ENCODE results near the gene RGS6.

Gene RGS6

DNA sequence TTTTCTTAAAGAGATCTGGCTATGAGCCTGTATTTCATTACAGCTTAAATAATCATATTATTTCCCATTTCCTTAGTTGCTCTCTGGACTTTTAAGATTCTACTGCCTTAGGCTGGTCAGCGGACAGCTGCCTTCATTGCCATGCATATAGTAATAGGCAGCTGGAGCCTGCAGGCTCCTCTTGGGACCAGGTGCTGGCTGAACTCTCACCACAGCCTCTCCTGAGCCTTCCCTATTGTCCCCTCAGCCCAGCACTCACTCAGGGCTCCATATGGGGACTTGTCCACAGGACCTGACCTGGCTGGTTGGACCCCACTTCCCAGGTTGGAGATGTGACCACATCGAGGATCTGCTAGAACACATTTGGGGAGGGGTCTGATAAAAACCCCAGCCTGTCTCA lies 556.3 kb downstream of the RGS6 start:
- DNase-seq (ENCODE audit: low read depth in 2 of 2, low spot score in 1 of 2) = no peak

DNA sequence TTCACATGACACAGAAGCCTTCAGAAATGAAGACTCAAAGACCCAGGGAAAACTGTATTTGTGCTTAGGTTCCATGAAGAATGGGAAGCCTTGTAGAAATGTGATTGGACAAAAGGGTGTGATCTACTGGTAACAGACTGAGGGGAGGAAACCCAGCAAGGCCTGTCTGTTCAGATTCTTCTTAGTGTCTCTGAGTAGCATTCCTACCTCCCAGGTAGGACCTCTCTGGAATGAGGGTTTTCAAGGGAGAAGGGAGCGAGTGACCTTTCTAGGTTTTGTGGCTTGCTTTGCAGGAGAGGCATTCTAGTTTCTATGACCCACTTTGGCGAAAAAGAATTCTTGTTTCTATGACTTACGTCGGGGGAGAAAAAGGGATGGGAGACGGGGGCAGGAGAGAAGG lies 560.0 kb downstream of the RGS6 start:
- DNase-seq (ENCODE audit: low read depth in 2 of 2, low spot score in 1 of 2) = no peak

DNA sequence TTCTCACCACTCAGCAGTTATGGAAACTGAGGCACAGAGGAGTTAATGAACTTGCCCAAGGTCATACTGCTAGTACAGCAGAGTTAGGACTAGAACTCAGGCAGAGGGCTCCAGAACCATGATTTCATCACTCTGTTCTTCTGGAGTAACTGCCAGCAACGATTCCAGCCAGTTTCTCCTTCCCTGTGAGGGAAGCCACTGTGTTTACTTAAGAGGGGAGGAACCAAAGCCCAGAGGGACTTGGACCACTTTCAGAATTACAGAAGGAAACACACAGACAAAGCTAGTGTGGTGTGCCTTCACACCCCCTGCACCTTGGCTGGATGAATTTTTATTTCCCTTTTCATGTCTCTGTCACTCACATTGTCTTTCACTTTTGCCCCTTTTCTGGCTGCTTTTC lies 563.4 kb downstream of the RGS6 start:
- DNase-seq (ENCODE audit: low read depth in 2 of 2, low spot score in 1 of 2) = no peak

DNA sequence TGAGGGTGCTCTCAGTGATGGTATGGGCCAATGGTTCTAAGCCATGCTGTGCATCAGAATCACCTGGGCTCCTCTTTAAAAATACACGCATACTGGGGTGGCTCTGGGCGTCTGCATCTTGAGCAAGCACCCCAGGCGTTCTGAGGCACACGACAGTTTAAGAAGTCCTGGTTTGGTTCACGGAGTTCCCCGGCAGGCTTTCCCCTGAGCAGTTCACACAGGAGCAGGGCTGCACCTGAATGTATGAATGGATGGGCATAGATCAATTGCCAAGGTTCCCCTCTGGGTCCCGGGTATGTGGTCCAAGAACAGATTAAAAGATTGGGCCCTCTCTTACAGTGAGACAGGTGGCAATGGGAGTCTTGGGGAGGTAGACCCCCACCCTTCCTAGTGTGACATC lies 566.4 kb downstream of the RGS6 start:
- no peak for DNase-seq (ENCODE audit: low read depth in 2 of 2, low spot score in 1 of 2)

DNA sequence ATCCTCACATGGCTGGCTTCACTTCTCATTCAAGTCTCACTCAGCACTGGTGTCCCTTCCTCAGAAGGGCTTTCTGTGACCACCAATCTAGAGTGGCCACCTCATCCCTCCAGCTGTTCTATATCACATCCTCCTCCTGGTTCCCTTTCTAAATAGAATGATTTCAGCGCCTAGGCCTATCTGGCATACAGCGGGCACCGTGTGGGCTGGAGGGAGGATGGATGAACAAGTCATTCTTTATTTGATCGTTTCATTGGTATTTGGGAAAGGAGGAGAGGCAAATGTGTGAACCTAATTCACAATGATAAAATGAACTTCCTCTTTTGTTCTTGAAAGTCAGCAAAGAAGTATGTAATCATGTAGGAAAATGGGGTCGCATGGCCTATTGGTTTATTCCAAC lies 567.5 kb downstream of the RGS6 start:
- DNase-seq (ENCODE audit: low read depth in 2 of 2, low spot score in 1 of 2) = no peak

DNA sequence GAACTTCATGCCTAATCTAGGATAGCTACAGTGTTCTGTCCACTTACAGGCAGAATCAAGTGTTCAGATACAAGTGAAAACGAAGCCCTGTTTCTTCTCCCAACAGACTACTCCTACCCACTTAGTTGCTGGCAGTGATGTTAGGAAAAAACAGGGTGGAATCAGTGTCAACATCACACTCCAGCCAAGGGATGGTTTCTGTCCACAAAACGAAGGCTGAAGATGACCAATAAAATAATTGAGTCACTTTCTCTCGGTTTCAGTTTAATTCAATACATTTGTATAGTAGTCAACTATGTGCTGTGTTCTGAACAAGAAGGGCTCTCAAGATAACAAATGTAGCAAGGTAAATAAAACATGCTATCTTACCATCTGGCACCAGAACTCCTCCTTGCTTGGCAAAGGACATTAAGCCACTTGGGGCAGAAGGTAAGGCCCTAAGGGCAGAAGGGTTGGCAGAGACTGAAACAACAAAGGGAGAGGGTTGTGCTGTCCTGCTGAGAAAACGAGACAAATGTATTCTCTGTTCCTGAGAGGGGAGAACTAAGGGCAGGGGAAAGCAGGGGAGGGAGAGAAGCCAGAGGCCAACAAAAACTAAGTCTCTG lies 568.1 kb downstream of the RGS6 start:
- DNase-seq (ENCODE audit: low read depth in 2 of 2, low spot score in 1 of 2) = no peak

DNA sequence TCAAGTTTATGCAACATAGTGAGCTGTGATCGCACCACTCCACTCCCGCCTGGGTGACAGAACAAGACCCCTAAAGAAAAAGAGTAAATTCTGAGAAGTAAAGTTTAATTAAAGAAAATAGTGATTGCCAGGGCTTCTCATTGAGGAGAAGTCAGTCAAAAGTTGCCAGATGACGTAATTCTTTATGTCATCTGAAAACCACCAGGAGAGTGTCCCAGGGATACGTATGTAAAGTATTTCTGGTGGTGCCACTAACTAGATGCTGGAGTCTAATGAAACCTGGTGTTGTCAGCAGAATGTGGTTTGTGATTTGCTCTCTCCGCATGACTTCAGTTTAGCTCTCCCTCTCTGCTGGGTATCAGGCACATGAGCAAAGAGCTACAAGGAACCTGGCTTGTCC lies 569.2 kb downstream of the RGS6 start:
- DNase-seq (ENCODE audit: low read depth in 2 of 2, low spot score in 1 of 2) = no peak

DNA sequence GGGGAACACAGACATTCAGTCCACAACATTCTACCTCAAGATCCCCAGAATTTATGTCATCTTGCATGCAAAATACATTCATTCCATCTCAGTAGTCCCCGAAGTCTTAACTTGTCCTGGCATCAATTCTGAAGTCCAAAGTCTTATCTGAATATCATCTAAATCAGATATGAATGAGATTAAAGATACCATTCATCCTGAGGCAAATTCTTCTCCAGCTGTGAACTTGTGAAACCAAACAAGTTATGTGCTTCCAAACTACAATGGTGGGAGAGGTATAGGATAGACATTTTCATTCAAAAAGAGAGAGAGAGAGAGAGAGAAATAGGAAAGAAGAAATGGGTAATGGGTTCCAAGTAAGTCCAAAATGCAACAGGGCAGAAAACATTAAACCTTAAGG lies 571.0 kb downstream of the RGS6 start:
- no peak for DNase-seq (ENCODE audit: low read depth in 2 of 2, low spot score in 1 of 2)

DNA sequence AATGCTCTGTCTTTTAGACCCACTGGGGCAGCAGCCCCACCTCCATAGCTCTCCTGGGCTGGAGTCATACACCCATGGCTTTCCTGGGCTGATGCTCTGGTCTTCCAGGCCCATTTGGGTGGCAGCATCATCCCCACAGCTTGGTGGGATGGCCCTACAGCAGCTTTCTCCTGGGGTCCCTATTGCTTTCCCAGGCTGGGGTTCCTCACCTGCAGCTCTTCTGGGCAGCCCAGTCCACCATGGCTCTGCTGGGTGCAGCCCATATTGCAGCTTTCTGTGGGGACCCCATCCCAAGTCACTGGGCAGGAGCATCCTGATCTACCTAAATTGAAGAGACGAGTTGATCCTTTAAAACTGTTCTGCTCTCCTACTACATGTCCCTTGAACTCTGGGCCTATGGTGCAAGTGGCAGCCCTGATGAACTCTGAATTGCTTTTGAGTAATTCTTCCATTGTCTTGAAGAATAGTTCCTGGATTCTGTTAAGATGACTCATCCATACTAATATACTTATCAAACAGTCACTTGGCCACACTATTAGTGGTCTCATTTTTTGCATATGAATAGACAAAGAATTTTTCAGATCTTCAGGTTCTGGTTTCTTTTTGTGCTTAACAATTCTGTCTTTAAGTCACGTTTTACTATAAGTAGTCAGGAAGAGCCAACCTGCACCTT lies 571.6 kb downstream of the RGS6 start:
- DNase-seq (ENCODE audit: low read depth in 2 of 2, low spot score in 1 of 2) = no peak

DNA sequence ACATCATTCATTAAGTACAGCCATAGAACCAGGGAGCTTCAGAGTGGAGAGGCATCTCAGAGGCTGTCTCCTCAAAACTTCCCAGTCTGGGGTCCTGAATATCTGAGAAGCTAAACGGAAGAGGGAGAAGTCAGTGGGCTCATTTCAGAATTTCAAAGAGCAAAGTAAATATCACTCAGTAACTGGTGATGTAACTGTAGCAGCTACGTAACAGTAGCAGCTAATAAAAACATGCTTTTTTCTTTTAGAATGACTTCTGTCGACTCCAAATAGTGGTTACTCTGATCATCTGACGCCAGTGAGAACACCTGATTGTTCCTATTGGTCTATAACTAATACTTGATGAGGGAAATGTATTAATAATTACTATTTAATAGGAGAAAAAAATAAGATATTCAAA lies 578.3 kb downstream of the RGS6 start:
- DNase-seq (ENCODE audit: low read depth in 2 of 2, low spot score in 1 of 2) = no peak

DNA sequence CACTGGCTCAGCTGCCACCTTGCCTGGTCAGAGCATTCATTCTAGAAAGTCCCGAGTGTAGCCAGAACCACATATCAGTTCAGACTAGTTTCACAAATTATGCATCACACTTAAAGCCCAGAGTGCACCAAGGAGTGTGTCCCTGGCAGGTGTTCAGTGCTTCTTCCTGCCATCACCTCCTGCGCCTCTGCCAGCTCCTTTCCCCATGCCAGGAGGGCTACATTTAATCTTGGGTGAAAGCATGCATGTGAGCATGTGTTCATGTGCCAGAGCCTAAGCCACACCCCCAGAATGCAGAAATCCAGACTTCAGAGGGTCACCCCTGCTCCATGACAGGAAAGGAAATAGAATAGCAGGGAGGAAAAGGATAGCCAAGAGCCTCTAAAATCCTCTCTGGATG lies 580.1 kb downstream of the RGS6 start:
- DNase-seq (ENCODE audit: low read depth in 2 of 2, low spot score in 1 of 2) = no peak

DNA sequence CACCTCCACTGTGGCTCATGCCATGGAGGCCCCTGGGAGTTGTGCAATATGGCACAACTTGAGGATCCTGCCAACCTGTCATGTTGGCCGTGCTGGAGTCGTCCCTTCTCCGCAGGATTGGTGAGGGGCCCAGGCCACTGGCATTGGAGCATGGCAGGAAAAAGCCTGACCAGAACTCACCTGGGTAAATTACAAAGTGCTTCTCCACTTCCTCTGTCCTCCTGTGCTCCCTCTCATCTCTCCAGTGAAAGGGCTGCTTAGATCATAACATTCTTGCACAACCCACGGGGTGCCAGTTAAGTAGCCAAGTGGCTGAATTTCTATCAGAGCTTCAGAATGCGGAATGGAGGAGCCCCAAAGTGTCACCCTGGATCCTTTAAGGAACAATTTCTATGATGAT lies 580.7 kb downstream of the RGS6 start:
- DNase-seq (ENCODE audit: low read depth in 2 of 2, low spot score in 1 of 2) = no peak

DNA sequence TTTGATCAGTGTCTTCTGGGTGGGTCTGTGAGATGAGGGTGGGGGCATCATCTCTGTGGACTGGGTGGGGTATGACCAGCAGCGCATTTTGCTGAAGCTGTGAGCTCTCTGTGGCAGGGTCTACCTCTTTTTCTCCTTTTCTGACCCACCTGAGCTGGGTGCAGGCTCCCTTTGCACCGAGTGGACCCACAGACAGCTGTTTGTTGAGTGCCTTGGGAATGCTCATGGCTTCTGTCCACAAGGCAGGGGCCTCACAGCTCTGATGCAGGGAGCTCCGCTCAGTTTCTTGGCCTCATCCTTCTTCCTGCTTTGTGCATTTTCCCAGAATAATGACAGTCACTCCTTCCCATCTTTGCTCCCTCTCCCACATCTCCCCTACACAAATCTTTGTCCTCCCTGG lies 581.1 kb downstream of the RGS6 start:
- DNase-seq (ENCODE audit: low read depth in 2 of 2, low spot score in 1 of 2) = no peak

DNA sequence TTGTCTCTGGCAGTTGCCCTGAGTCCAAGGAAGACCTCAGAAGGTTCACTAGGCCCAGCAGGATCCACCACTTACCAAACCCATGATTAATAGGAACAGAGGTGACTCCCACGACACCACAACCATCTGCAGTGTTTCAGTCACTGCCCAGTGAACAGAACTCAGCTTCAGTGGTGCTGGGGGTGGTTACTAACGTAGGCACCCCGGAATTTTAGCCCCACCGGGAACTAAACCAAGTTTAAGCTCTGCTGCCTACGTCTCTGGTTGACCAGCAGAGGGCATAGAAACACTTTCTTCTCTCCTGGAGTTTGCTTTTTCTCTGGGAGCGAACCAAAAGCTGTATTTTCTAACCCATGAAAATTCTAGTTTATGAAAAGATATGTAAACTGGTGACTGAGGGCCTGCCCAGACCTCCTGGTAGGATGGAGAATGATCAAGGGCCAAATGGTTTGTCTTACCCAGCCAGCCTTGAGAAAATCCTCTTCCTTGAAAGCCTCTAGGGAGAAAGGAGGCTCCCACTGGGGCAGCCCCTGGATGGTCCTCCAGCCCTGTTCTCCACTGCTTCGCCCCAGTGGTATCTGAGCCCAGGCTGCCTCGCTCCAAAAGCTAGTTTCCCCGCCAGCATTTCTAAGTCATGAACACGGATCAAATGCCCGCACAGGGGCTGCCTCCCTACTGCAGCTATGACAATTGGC lies 581.9 kb downstream of the RGS6 start:
- DNase-seq (ENCODE audit: low read depth in 2 of 2, low spot score in 1 of 2) = no peak

DNA sequence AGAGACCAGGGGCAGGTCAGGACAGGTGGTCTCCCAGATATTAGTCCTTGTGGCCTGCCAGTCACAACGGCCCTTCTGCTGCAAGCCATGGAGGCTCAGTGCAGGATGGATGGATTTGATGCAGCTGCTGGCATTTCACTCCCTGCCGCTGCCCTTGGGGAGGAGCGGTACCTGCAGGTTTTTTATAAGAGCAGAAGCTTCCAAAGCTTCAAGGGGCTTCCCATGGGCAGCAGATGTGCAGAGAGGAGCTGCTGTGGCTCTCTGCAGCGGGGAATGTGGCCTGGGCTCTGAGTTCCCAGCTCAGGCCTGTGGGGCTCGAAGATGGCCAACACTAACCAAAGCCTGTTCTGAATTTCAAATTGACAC lies 582.4 kb downstream of the RGS6 start:
- no peak for DNase-seq (ENCODE audit: low read depth in 2 of 2, low spot score in 1 of 2)

DNA sequence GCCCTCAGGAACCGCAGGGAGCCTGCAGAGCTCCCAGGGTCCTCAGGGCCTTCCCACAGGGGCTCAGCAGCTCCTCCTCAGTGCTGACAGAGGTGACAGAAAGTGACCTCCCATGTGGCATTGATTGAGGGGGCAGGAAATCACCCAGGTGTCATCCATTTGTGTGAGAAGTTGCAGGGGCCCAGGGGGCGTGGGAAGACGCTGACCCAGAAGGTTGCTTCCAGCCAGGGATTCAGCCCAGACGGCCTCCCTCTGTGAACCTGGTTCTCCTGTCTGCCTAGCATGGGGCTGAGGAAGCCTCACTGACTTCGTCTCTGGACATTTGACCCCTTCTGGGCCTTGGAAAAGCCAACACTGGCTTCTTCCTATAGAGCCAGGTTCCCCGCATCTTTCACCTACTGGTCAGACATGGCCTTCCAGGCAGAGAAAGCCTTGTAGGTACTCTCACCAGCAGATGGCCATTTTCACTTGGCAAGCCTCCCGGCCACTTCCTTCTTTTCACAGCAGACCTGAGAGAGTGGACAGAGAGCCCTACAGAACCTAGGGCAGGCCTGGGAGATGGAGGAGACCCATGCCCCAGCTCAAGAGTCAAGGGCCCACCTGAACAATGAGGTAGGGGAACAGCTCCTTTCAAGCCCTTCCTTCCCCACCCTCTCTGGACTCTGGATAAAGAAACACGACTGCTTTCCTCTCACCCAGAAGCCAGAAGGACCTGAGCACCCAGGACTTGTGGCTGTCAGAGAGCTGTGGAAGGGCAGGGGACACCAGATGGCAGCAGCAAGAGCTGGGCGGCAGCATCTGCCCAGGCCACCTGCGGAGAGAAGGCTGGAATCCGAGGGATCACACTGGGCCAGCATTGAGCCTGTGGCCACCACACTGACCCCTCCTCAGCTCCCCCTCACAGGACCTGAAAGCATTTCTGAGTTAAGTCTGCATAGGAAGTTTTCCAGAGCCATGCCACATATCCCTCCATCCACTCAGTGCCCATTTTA lies 583.8 kb downstream of the RGS6 start:
- DNase-seq (ENCODE audit: low read depth in 2 of 2, low spot score in 1 of 2) = no peak

DNA sequence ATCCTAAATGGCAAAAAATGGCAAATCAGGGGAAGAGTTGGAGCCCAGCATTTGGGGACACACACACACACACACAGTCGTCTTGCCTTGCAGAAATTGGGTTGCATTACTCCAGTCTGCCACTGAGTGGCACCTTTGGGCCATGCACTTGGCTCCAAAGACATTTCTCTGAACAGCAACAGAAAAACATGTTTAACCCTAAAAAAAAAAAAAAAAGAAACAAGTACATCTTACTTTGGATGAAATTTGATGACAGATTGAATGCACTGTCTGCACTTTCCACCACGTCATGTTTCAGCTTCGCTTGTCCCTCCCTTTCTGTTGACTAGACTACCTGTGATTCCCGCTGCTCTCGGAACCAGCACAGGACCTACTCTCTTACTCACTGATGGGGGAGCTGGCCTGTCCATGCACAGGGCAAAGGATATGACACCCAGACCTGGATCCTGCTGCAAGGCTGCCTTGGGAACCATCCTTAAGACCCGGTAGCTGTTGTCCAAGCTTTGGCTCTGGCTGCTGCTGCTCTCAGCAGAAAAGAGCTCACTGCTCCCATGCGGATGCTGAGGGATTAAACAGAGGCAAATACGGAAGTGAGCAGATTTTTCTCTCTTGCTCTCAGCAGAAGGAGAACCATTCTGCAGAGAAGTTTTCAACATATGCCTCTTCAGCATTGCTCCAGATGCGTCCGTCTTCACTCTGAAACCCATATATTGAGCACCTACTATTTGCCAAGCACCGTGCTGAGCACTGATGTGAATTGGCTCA lies 584.9 kb downstream of the RGS6 start:
- peak; percentile 46 to 52 for DNase-seq (ENCODE audit: low read depth in 2 of 2, low spot score in 1 of 2)

DNA sequence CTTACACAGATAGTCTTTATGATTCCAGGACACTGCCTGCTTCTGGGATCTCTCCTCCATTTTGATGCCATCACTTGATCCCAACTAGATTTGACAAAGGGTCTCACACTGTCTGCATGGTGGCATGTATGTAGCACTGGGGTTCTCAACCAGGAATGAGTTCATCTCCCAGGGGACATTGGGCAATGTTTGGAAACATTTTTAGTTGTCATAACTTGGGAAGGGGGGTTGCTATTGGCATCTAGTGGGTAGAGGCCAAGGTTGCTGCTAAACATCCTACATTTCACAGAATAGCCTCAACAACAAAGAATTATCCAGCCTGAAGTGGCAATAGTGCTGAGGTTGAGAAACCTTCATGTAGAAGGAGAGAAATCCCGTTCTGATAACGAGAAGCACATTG lies 585.5 kb downstream of the RGS6 start:
- DNase-seq (ENCODE audit: low read depth in 2 of 2, low spot score in 1 of 2) = no peak

DNA sequence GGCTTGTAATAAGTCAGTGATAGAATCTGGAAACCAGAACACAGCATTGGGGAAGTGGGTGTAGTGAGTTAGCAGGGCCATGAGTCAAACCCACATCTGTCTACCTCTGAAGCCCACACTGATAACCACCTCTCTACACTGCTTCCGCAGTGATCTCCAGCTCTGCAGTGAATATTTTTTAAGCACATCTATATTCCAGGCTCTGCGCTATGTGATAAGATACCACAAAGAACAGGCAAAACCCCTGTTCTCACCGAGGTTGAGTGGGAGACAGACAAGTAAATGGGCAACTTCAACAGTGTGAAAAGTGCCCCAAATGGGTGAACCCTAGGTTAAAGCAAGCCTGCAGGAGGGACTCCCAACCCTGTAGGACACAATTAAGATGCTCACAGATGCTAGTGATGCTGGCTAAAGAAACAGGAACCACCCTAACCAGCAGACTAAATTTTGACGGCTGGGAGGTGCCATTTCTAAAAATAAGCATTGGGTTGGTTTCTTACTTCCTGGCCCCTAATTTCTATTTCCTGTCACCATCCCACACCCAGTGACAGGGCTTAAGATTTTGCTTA lies 586.7 kb downstream of the RGS6 start:
- peak in 1 of 2 donors; percentile 30 for DNase-seq (ENCODE audit: low read depth in 2 of 2, low spot score in 1 of 2)

DNA sequence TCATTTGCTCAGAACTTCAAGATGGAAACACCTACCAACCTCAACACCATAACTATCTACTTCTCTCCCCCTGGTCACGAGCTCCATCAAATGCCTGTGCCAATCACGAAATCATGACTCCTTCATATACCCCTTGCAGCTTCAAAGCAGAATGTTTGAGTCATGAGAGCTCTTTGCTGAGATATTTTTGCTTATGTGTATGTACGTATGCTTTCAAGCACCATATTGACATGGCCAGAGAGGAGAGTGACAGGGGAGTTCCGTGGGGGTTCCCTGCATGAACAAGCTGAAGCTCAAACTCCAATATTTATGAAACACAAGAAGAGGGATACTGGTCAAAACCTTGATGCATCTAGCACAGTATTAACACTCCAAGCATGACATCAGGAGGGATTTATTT lies 587.3 kb downstream of the RGS6 start:
- DNase-seq (ENCODE audit: low read depth in 2 of 2, low spot score in 1 of 2) = no peak

DNA sequence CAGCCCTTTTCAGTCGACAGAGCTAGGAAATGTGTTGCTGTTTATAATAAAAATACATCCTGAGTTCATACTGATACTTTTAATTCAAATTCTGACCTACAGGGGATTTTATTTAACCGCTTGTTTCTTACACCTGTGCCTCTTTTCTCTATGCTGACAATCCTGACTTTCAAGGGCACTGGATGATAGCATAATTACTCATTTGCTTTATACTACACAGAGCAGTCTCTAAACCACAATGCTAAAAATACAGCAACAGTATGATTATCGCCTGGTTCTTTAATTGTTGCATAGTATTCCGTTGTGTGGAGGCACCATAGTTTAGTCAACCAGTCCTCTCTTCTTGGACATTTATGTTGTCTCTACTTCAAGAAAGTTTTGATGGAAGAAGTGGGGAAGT lies 588.8 kb downstream of the RGS6 start:
- DNase-seq (ENCODE audit: low read depth in 2 of 2, low spot score in 1 of 2) = no peak
